ENCODE results near the gene STXBP1.
"Not testable (repeated sequence)": the region's sequence is repeated elsewhere in the genome, so short reads cannot be mapped to it uniquely, and the experiment has no call there.

Gene STXBP1

GRCh38 chr9:127613583-127613954 lies 1.5 kb downstream of the STXBP1 start:
- no peak for DNase-seq (ENCODE audit: low read depth in 2 of 2)

- DNase-seq (ENCODE audit: low read depth in 2 of 2): no peak
These were observed 2.9 kb downstream of the STXBP1 start for GRCh38 chr9:127614961-127615360.

- not testable (repeated sequence) for DNase-seq (ENCODE audit: low read depth in 2 of 2)
These were observed 9.4 kb downstream of the STXBP1 start for GRCh38 chr9:127621339-127621970.

DNA sequence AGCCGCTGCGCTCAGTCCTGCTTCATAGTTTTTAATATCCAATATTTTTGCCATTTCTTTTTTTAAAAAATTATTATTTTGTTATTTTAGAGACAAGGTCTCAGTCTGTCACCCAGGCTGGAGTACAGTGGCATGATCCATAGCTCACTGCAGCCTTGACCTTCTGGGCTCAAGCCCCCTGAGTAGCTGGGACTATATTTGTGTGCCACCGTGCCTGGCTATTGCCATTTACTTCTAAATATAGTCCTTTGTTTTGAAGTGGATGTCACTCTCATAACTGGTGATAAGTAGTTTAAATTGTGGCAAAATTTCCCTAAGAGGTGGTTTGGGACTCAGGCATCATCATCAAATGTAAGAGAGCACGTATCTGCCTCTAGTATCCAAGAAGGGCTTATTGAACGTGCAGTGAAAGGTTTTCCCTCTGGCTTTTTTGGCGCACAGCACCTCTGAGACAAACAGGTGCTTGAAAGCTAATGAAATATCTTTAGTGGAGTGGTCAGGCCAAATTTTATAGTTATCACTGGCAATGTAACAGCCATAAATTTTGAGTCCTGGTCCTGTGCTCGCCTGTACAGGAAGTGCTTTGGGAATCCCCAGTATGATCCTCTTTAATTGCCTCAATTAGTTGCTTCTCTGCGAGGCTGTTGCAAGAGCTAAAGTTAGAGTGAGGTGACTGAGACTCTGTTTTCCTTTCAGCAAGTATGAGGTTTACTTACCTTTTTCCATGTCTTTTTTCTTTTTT lies 14.8 kb downstream of the STXBP1 start:
- DNase-seq (ENCODE audit: low read depth in 2 of 2): no peak

DNA sequence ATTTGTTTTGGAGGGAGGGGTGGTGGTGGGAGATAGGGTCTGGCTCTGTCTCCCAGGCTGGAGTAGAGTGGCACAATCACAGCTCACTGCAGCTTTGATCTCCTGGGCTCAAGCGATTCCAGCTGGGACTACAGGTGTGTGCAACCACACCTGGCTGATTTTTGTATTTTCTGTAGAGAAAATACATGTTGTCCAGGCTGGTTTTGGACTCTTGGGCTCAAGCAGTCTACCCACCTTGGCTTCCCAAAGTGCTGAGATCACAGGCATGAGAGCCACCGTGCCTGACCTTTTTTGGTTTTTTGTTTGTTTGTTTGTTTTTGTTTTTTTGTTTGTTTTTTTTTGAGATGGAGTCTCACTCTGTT lies 15.4 kb downstream of the STXBP1 start:
- no peak for DNase-seq (ENCODE audit: low read depth in 2 of 2)

DNA sequence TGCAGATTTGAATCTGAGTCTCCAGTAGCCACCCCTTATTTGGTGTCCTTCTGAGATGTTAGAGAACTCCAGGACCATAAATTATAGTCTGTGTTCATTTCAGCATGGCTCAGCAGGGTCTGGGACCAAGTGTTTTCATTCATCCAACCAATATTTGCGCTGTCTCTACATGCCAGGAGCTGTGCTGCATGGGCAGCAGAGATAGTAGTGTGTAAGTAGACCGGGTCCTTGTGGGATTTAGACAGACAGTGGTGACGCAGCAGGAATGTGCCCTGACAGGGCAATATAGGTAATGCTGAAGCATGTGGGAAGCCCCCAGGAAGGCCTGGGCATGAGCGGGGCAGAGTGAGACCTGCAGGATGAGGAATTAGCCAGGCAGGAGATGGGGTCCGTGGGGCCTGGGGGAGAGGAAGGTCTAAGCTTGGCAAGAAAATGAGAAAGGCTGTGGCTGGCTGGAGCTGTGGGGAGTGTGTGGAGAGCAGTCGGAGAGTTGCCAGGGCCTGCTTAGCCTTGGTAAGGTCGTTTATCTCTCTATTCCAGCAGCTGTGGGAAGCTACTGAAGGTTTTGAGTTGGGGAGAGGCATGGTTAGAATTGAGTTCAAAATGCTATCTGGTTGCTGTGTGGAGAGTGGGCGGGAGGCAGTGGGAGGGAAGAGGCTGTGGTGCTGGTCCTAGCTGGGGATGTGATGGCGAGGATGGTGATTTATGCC lies 16.8 kb downstream of the STXBP1 start:
- DNase-seq (ENCODE audit: low read depth in 2 of 2): no peak

DNA sequence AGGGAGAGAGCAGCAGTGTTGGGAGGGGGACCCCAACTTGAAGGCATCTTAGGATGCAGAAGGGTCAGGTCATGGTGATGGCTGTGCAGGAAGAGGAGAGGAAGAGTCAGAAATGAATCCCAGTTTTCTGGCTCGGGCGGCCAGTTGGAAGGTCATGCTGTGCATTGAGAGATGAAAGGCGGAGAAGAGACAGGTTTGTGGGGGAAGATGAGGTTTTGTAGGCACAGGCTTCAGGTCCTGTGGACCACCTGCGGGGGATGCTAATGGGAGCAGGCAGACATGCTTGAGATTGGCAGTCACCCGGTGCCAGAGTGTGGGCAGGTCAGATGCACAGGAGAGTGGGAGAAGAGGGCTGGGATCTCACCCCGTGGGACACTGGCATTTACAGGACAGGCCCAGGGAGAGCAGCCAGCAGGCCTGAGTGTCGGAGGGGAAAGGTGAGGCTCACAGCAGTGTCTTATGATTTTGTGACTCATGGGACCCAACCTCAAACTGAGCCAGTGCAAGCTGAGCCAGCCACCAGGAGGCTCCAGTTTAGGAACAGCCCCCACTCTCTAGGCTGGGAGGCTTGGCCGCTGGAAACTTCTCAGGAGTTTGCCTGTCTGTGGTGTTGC lies 17.5 kb downstream of the STXBP1 start:
- no peak for DNase-seq (ENCODE audit: low read depth in 2 of 2)

DNA sequence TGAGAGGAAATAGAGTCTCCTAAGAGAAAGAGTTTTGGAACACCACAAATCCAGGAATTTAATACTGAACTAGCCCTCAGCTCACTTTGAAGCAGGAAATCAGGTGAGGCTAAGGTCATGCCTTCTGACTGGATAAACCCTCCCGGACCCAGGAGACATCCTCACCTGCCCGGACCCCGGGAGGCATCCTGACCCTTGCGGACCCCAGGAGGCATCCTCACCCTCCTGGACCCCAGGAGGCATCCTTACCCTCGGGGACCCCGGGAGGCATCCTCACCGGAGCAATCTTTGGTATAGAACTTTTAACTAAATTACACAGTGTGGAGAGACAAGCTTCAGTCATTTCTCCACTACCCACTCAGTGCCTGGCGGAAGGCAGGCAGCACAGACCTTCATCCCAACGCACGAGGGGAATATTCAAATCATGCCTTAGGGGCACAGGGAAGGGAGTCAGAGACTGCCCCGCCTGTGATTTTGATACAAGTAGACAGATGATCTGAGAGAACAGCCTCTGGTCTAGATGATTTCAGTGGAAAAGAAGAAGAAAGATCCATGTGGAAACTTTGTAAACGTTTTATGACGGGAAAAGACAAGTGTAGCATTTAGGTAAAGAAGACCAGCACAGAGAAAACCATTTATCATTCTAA lies 21.3 kb downstream of the STXBP1 start:
- DNase-seq (ENCODE audit: low read depth in 2 of 2): no peak

DNA sequence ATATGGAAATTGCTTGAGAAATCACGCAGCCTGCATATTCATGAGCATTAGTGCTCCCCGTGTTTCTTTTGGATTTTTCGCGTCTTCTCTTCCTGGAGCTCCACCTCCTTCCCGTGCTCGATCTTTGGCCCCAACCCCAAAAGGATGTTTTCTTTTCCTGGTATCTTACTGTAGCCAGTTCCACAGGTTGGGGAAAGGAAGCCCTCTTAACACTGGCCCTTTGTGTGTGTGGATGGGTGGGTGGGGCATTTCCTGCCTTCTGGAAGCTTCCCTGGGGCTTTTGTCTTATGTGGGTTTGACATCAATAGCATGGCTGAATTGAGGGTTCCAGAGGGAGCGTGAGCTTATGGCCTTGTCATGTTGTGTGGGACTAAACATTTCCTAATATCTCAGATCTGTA lies 21.9 kb downstream of the STXBP1 start:
- no peak for DNase-seq (ENCODE audit: low read depth in 2 of 2)

DNA sequence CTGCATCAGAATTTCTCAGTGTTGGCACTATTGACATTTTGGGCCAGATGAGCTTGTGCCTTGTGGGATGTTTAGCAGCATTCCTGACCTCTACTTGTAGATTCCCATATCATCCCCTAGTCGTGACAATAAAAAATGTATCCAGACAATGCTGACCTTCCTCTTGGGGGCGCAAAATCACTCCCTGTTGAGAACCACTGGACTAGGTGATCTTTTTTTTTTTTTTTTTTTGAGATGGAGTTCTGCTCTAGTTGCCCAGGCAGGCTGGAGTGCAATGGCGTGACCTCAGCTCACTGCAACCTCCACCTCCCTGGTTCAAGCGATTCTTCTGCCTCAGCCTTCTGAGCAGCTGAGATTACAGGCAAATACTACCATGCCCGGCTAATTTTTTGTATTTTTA lies 22.6 kb downstream of the STXBP1 start:
- DNase-seq (ENCODE audit: low read depth in 2 of 2): no peak

GRCh38 chr9:127635201-127635735 lies 23.2 kb downstream of the STXBP1 start:
- DNase-seq (ENCODE audit: low read depth in 2 of 2): no peak

DNA sequence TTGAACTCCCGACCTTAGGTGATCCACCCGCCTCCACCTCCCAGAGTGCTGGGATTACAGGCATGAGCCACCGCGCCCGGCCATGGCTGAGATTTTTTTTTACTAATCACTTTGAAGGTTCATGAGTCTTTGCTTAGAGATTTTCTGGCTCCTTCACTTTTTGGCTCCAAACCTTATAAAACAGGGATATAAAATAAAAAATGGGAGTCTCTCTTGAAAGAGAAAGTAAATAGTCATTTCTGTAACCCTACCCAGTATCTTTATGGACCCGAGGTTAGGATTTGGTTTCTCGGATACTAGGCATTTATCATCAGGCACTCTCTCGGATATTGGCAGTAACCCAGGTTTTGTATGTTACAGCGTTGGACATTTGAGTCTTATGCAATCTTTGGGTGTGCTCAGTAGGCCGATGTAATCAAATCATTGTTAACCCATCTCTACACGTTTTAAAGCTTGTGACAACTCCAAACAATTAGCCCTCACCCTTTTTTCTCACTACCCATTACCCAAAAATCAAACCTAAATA lies 25.3 kb downstream of the STXBP1 start:
- DNase-seq (ENCODE audit: low read depth in 2 of 2): peak; percentile 64 to 68

GRCh38 chr9:127640908-127641545 lies 28.9 kb downstream of the STXBP1 start:
- no peak for DNase-seq (ENCODE audit: low read depth in 2 of 2)

- no peak for DNase-seq (ENCODE audit: low read depth in 2 of 2)
These were observed 30.1 kb downstream of the STXBP1 start for GRCh38 chr9:127642082-127642740.

GRCh38 chr9:127644146-127644827 lies 32.2 kb downstream of the STXBP1 start:
- no peak for DNase-seq (ENCODE audit: low read depth in 2 of 2)

- no peak for DNase-seq (ENCODE audit: low read depth in 2 of 2)
These were observed 32.9 kb downstream of the STXBP1 start for GRCh38 chr9:127644943-127645342.

GRCh38 chr9:127647451-127647850 lies 35.4 kb downstream of the STXBP1 start:
- no peak for DNase-seq (ENCODE audit: low read depth in 2 of 2)

GRCh38 chr9:127650518-127650917 lies 38.4 kb downstream of the STXBP1 start:
- DNase-seq (ENCODE audit: low read depth in 2 of 2): no peak

GRCh38 chr9:127651697-127652610 lies 39.9 kb downstream of the STXBP1 start:
- DNase-seq (ENCODE audit: low read depth in 2 of 2): no peak

All from fibroblast of skin of left biceps (primary cell).